HL-60 (cell line): ENCODE measurements around the gene SGMS2.

Experiments
- POLR2AphosphoS5 ChIP-seq: IDR thresholded peaks from 2 replicates; pipeline ENCODE4 v1.6.1; 2012; ENCODE audit warnings: low read depth
- TF ChIP-seq, protein P1 (sequence below): IDR thresholded peaks from one replicate; pipeline ENCODE4 v1.5.1; 2011; ENCODE audit warnings: low read length, control low read depth, inconsistent platforms; ENCODE audit not compliant: insufficient read depth

DNA sequence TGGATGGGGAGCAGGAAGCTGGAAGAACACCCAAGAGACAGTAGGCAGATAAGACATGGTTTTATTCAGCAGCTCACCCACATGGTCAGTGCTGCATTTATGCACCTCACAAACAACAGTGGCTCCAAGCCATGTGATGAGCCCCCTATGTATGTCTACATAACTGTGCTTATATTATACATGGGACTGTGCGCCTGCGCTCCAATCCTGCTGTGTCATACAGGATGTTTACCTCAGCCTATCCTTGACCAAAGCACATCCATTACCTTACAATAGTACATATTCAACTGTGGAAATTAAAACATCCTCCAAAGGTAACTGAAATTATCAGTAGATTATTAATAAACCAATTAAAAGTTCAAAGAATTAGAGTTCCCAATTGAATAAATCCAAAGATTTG lies 44.1 kb upstream of the SGMS2 start:
- TF ChIP-seq POLR2AphosphoS5: no peak
- TF ChIP-seq, protein P1, sequence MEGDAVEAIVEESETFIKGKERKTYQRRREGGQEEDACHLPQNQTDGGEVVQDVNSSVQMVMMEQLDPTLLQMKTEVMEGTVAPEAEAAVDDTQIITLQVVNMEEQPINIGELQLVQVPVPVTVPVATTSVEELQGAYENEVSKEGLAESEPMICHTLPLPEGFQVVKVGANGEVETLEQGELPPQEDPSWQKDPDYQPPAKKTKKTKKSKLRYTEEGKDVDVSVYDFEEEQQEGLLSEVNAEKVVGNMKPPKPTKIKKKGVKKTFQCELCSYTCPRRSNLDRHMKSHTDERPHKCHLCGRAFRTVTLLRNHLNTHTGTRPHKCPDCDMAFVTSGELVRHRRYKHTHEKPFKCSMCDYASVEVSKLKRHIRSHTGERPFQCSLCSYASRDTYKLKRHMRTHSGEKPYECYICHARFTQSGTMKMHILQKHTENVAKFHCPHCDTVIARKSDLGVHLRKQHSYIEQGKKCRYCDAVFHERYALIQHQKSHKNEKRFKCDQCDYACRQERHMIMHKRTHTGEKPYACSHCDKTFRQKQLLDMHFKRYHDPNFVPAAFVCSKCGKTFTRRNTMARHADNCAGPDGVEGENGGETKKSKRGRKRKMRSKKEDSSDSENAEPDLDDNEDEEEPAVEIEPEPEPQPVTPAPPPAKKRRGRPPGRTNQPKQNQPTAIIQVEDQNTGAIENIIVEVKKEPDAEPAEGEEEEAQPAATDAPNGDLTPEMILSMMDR: no peak
